Prostate gland (tissue), 2 donors: ENCODE results near the gene ZNF440. TPM values are rescaled to one million over a fixed set of nuclear protein-coding genes. Genes with fewer than 3 reads are reported as not detected.
"Not testable (repeated sequence)": the region's sequence is repeated elsewhere in the genome, so short reads cannot be mapped to it uniquely, and the experiment has no call there.

Source experiments
- DNase-seq: peaks from one replicate; pipeline ENCODE4 v3.0.0-alpha.2; 2019; ENCODE audit warnings: low spot score
- H3K27ac ChIP-seq, 2 donors: fragments of 200-600 bp; sonication (generic); 2 replicates each; pipeline ENCODE4 v1.5.1; 2017 to 2019
- H3K27me3 ChIP-seq: fragments of 200-600 bp; sonication (generic); replicated peaks from 2 replicates; pipeline ENCODE4 v1.5.1; 2019; ENCODE audit not compliant: insufficient read depth
- H3K36me3 ChIP-seq, 2 donors: fragments of 200-600 bp; sonication (generic); 1 replicate in 1 of 2; 2 replicates in 1 of 2; pipeline versions ENCODE4 v1.5.1 to v1.8.1; 2017 to 2019
- H3K4me1 ChIP-seq: fragments of 200-600 bp; sonication (generic); replicated peaks from 2 replicates; pipeline ENCODE4 v1.5.1; 2019
- H3K4me3 ChIP-seq, 2 donors: fragments of 200-600 bp; sonication (generic); 2 replicates each; pipeline ENCODE4 v1.5.1; 2017 to 2019
- H3K9me3 ChIP-seq: fragments of 200-600 bp; sonication (generic); 2 replicates; pipeline ENCODE4 v1.5.1; 2017
- POLR2A ChIP-seq: fragments of 450-650 bp; IDR thresholded peaks from one replicate; pipeline ENCODE4 v1.6.1; 2016; ENCODE audit warnings: antibody characterized with exemption, mild to moderate bottlenecking
- POLR2AphosphoS5 ChIP-seq: sonication (generic); formaldehyde crosslinking; IDR thresholded peaks from one replicate; pipeline ENCODE4 v1.6.1; 2017; ENCODE audit warnings: antibody characterized with exemption
- WGBS: methylation state at CpG from one replicate; pipeline ENCODE4 v1.1.5; 2018; 5-methylcytosine and 5-hydroxymethylcytosine counted together
- intact Hi-C: fragments of 100-400 bp; cut with DNase I; formaldehyde crosslinking; loops from one replicate; pipeline ENCODE4 v1.14.2; 2022
- total RNA-seq, 2 donors: library from RNA; depleted of rRNA; stranded (reverse); fragments of >200 nt; gene quantifications; one replicate each; pipeline ENCODE4 v1.1.0, GENCODE V29; 2016
- TF ChIP-seq, protein P1 (sequence below), 4 experiments: fragments of 200-600 bp in 2 of 4; fragments of 450-650 bp in 2 of 4; sonication (generic) in 2 of 4; IDR thresholded peaks; 1 replicate in 3 of 4; 2 replicates in 1 of 4; pipeline ENCODE4 v1.5.1; 2016 to 2019; ENCODE audit warnings: antibody characterized with exemption in 4 of 4, mild to moderate bottlenecking in 2 of 4, moderate library complexity in 2 of 4

Gene ZNF440
- total RNA-seq = 10 to 100 TPM; 17.5 to 17.9 TPM

DNA sequence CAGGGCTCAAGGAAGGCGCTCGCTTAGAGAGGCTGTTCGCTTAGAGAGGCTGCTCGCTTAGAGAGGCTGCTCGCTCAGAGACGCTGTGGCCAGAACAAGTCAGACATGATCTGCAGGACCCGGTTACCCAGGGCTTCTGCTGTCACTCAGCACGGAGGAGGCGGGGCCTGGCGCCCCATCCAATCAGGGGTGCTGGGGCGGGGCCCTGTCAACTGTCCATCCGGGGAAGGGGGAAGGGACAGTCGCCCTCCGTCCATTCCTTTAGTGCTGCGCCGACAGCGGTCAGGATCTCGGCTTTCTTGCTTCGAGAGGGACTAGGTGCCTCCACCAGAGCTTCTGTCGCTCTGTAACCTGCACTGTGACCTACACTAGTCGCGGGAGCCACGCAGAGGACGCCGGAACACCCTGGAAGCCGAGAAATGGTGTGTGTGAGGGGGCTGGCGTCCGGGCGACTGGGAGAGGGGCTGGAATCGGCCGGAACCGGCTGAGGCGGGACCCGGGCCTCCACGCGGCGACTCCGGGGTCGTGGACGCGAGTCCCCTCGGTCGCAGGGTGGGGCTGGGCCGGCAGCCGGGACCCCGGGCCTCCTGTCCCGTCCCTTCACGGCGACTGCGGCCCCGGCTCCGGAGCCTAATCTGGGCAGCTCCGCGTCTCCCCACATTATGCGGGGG is at the start of gene ZNF440:
Gene ZNF440 (plus strand): TSS at position 245 of the 671 bp plus-strand sequence. CDS start 175 bp downstream, at position 420.
- TF ChIP-seq, protein P1, sequence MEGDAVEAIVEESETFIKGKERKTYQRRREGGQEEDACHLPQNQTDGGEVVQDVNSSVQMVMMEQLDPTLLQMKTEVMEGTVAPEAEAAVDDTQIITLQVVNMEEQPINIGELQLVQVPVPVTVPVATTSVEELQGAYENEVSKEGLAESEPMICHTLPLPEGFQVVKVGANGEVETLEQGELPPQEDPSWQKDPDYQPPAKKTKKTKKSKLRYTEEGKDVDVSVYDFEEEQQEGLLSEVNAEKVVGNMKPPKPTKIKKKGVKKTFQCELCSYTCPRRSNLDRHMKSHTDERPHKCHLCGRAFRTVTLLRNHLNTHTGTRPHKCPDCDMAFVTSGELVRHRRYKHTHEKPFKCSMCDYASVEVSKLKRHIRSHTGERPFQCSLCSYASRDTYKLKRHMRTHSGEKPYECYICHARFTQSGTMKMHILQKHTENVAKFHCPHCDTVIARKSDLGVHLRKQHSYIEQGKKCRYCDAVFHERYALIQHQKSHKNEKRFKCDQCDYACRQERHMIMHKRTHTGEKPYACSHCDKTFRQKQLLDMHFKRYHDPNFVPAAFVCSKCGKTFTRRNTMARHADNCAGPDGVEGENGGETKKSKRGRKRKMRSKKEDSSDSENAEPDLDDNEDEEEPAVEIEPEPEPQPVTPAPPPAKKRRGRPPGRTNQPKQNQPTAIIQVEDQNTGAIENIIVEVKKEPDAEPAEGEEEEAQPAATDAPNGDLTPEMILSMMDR (IDR thresholded peaks at IDR 0.05) = peak in 1 of 4 experiments; percentile 20
- peak; percentile 99 for TF ChIP-seq POLR2AphosphoS5
- peak; percentile 99 for TF ChIP-seq POLR2A
- peak within 1 kb of the TSS; percentile 91 to 95 for H3K27ac ChIP-seq
- H3K4me3 ChIP-seq = peak within 1 kb of the TSS; percentile 77 to 92
- H3K36me3 ChIP-seq = no peaks in the 10 kb centered on the region
- no peaks in the 10 kb centered on the region for H3K27me3 ChIP-seq
- no peaks in the 10 kb centered on the region for H3K4me1 ChIP-seq
- WGBS = 0% methylated on average over 55 of the region's 55 CpGs
- no peaks in the 10 kb centered on the region for H3K9me3 ChIP-seq
- peak; percentile 98 for DNase-seq
- intact Hi-C loops = no loop called here

DNA sequence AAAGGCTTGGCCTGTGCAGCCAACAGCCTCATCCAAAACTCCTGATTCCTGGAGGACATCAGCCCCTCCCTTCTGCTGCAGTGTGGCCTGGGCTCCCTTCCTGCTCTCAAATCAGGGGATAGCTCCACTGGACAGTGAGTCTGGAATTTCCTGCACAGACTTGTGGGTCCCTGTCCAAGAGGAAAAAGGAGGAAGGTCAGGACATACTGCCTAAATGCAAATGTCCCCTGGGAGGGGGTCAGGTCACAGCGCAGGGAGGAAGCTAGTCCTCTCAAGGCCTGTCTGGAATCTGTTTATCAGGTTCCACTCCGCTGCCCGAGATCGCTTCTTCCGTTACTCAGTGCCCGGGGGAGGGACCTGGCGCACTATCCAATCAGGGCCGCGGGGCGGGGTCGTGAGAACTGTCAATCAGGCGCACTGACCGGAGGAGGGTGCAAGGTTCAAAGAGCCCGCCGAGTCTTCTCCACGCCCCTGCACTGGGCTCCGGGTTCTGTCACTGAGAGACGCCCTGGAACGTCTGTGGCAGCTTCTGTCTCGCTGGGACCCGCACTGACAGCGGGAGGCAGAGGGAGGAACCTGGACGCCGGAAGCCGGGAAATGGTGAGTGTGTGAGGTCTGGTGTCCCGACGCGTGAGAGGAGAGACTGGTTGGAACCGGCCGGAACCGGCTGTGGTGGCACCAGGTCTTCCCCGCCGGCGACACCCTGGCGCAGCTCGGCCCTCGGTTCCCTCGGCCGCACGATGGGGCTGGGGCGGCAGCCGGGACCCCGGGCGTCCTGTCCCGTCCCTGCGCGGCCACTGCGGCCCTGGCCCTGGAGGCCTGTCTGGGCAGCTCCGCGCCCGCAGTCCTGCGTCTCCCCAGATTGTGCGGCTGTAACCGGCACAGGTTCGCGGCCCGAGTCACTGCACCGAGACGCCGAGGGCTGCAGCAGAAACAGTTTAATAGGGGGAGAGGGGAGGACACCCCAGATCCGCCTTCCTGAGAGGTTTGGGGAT is 47.2 kb upstream of the ZNF440 start, which contains the start of gene ZNF441:
Gene ZNF441 (plus strand): TSS at position 404 of the 995 bp plus-strand sequence. CDS start 194 bp downstream, at position 598.
- peak; percentile 97 for DNase-seq
- WGBS = under 1% methylated on average over 57 of the region's 61 CpGs
- H3K9me3 ChIP-seq = no peaks in the 10 kb centered on the region
- peak within 1 kb of the TSS; percentile 87 to 88 for H3K4me3 ChIP-seq
- TF ChIP-seq, protein P1 (IDR thresholded peaks at IDR 0.05) = peak in 2 of 4 experiments; percentile 5
- TF ChIP-seq POLR2A (peak; percentile 64), POLR2AphosphoS5 (peak; percentile 96)
- no peaks in the 10 kb centered on the region for H3K4me1 ChIP-seq
- H3K36me3 ChIP-seq = no peaks in the 10 kb centered on the region
- intact Hi-C loops = no loop called here
- no peaks in the 10 kb centered on the region for H3K27me3 ChIP-seq
- peak within 1 kb of the TSS; percentile 94 to 96 for H3K27ac ChIP-seq

DNA sequence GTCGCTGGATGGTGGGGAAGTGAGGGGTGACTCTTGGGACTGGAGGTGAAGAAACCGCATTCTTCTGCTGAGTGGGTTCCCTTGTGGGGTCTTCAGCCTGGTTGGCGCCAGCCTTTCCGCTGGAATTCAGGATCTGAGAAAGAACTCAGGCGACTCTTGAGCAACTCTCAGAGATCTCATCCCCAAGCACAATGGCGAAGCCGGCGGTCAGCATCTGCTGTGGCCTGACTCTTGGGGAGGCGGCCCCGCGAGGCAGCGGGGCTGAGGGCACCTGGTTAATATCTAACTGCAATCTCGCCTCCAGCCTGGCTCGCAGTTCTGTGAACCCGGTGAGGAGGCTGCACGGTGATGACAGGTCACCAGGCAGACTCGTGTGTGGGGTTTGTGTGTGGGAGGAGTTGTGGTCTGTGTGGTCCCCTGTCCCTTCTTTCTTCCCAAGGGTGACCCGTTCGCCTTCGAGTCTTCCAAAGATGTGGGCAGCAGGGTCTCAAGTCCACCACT is 46.4 kb upstream of the ZNF440 start:
- WGBS = 1% methylated on average over 20 of the region's 20 CpGs
- Histone ChIP-seq H3K4me3 (peak overlapping the region; percentile 87 to 88), H3K9me3 (no peaks in the 10 kb centered on the region), H3K36me3 (no peaks in the 10 kb centered on the region), H3K27me3 (no peaks in the 10 kb centered on the region), H3K4me1 (no peaks in the 10 kb centered on the region), H3K27ac (peak overlapping the region; percentile 94 to 96)
- peak; percentile 11 for DNase-seq
- TF ChIP-seq POLR2A (no peak), POLR2AphosphoS5 (no peak)
- TF ChIP-seq, protein P1 (IDR thresholded peaks at IDR 0.05) = no peak
- intact Hi-C loops = no loop called here

DNA sequence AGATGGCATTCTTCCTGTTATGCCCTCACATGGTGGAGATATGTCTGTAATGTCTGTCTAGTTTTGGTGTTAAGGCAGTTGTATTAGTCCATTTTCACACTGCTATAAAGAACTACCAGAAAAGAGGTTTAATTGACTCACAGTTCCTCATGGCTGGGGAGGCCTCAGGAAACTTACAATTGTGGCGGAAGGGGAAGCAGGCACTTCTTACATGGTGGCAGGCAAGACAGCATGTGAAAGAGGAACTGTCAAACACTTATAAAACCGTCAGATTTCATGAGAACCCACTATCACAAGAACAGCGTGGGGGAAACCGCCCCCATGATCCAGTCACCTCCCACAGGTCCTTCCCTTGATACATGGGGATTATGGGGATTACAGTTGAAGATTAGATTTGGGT is 44.1 kb upstream of the ZNF440 start:
- no peaks in the 10 kb centered on the region for H3K4me1 ChIP-seq
- DNase-seq = no peak
- no peaks in the 10 kb centered on the region for H3K9me3 ChIP-seq
- intact Hi-C loops = no loop called here
- no peak overlapping the region for H3K4me3 ChIP-seq
- TF ChIP-seq POLR2AphosphoS5 = no peak
- TF ChIP-seq POLR2A = no peak
- TF ChIP-seq, protein P1 (IDR thresholded peaks at IDR 0.05) = no peak
- no peaks in the 10 kb centered on the region for H3K27me3 ChIP-seq
- H3K27ac ChIP-seq = no peak overlapping the region
- no peaks in the 10 kb centered on the region for H3K36me3 ChIP-seq
- WGBS = 93% methylated on average over 4 of the region's 4 CpGs

DNA sequence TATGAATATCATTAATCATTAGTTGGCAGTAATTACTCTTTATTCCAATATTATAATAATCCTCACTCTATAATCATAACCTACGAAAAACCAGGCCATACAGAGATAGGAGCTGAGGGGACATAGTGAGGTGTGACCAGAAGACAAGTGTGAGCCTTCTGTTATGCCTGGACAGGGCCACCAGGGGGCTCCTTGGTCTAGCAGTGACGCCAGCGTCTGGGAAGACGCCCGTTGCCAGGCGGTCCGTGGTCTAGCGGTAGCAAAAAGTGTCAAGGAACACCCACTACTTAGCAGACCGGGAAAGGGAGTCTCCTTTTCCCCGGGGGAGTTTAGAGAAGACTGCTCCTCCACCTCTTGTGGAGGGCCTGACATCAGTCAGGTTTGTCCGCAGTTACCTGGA is 42.6 kb upstream of the ZNF440 start:
- H3K27ac ChIP-seq, H3K4me3 ChIP-seq, H3K36me3 ChIP-seq, H3K27me3 ChIP-seq, DNase-seq, H3K9me3 ChIP-seq, intact Hi-C loops, H3K4me1 ChIP-seq: not testable (repeated sequence)
- WGBS = 79% methylated on average over 11 of the region's 11 CpGs

DNA sequence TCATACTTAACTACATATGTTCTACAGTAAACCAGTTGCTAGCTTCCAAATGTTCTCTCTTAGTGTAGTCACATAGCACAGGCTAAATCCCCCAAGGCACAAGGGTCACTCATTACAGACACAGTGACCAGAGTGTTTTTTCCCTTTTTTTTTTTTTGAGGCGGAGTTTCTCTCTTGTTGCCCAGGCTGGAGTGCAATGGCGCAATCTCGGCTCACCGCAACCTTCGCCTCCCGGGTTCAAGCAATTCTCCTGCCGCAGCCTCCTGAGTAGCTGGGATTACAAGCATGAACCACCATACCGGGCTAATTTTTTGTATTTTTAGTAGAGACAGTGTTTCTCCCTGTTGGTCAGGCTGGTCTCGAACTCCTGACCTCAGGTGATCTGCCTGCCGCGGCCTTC is 37.4 kb upstream of the ZNF440 start:
- H3K4me1 ChIP-seq, DNase-seq, H3K27me3 ChIP-seq, H3K4me3 ChIP-seq, intact Hi-C loops, H3K27ac ChIP-seq: not testable (repeated sequence)
- 99% methylated on average over 11 of the region's 11 CpGs for WGBS
- Histone ChIP-seq H3K9me3 (peaks cover 13% of the 10 kb centered on the region), H3K36me3 (peaks cover 20 to 21% of the 10 kb centered on the region in 2 donors)
